Trophoblast cell (in vitro differentiated cells and primary cell): ENCODE measurements around the gene ITGB8.

Experiments
- DNase-seq, 2 donors: peaks; one replicate each; pipeline ENCODE4 v3.0.0-alpha.2; 2016
- H2AFZ ChIP-seq: 2 replicates; pipeline ENCODE4 v1.6.1; 2013; ENCODE audit warnings: low read length, moderate library complexity, mild to moderate bottlenecking; ENCODE audit not compliant: insufficient read depth, poor library complexity
- H2AK5ac ChIP-seq: 2 replicates; pipeline ENCODE4 v1.6.1; 2013; ENCODE audit warnings: mild to moderate bottlenecking, low read length
- H2BK120ac ChIP-seq: 2 replicates; pipeline ENCODE4 v1.6.1; 2013; ENCODE audit warnings: low read length, mild to moderate bottlenecking, moderate library complexity; ENCODE audit not compliant: insufficient read depth, poor library complexity
- H2BK12ac ChIP-seq: 2 replicates; pipeline ENCODE4 v1.6.1; 2013; ENCODE audit warnings: mild to moderate bottlenecking, low read length, moderate library complexity
- H2BK5ac ChIP-seq: 2 replicates; pipeline ENCODE4 v1.6.1; 2013; ENCODE audit warnings: low read length, low read depth, moderate library complexity, mild to moderate bottlenecking; ENCODE audit not compliant: poor library complexity
- H3K14ac ChIP-seq: 2 replicates; pipeline ENCODE4 v1.6.1; 2013; ENCODE audit warnings: mild to moderate bottlenecking, low read length
- H3K18ac ChIP-seq: 2 replicates; pipeline ENCODE4 v1.6.1; 2013; ENCODE audit warnings: mild to moderate bottlenecking, low read length
- H3K23ac ChIP-seq: 2 replicates; pipeline ENCODE4 v1.6.1; 2013; ENCODE audit warnings: low read length
- H3K27ac ChIP-seq: 2 replicates; pipeline ENCODE4 v1.5.1; 2013; ENCODE audit warnings: low read depth, mild to moderate bottlenecking, inconsistent platforms, low read length, moderate library complexity
- H3K27me3 ChIP-seq: 2 replicates; pipeline ENCODE4 v1.6.1; 2013; ENCODE audit warnings: inconsistent platforms, mild to moderate bottlenecking, low read length, moderate library complexity; ENCODE audit not compliant: insufficient read depth
- H3K36me3 ChIP-seq, 2 experiments: 1 replicate in 1 of 2; 2 replicates in 1 of 2; pipeline ENCODE4 v1.6.1; 2013; ENCODE audit warnings: low read length in 2 of 2, mild to moderate bottlenecking in 2 of 2, moderate library complexity in 1 of 2; ENCODE audit not compliant: insufficient read depth in 2 of 2, control insufficient read depth in 1 of 2
- H3K4ac ChIP-seq: 2 replicates; pipeline ENCODE4 v1.6.1; 2013; ENCODE audit warnings: low read depth, mild to moderate bottlenecking, low read length, moderate library complexity
- H3K4me1 ChIP-seq, 2 experiments: 1 replicate in 1 of 2; 2 replicates in 1 of 2; pipeline ENCODE4 v1.6.1; 2013; ENCODE audit warnings: low read length in 2 of 2, mild to moderate bottlenecking in 2 of 2, moderate library complexity in 1 of 2; ENCODE audit not compliant: insufficient read depth in 2 of 2, control insufficient read depth in 1 of 2
- H3K4me2 ChIP-seq: 2 replicates; pipeline ENCODE4 v1.6.1; 2013; ENCODE audit warnings: inconsistent platforms, mild to moderate bottlenecking, low read length, moderate library complexity
- H3K4me3 ChIP-seq: 2 replicates; pipeline ENCODE4 v1.5.1; 2013; ENCODE audit warnings: mild to moderate bottlenecking, low read depth, low read length, inconsistent platforms
- H3K79me1 ChIP-seq: one replicate; pipeline ENCODE4 v1.6.1; 2013; ENCODE audit warnings: low read length
- H3K79me2 ChIP-seq: 2 replicates; pipeline ENCODE4 v1.6.1; 2013; ENCODE audit warnings: low read length, mild to moderate bottlenecking; ENCODE audit not compliant: control insufficient read depth, insufficient read depth, poor library complexity
- H3K9ac ChIP-seq: 2 replicates; pipeline ENCODE4 v1.6.1; 2013; ENCODE audit warnings: mild to moderate bottlenecking, low read length
- H3K9me3 ChIP-seq: 2 replicates; pipeline ENCODE4 v1.6.1; 2013; ENCODE audit warnings: low read depth, mild to moderate bottlenecking, control low read depth, inconsistent platforms, low read length; ENCODE audit not compliant: insufficient read depth
- H4K12ac ChIP-seq: 2 replicates; pipeline ENCODE4 v1.6.1; 2013; ENCODE audit warnings: low read depth, mild to moderate bottlenecking, low read length, moderate library complexity
- H4K8ac ChIP-seq: 2 replicates; pipeline ENCODE4 v1.6.1; 2013; ENCODE audit warnings: low read depth, mild to moderate bottlenecking, low read length, moderate library complexity
- H4K91ac ChIP-seq: one replicate; pipeline ENCODE4 v1.6.1; 2013; ENCODE audit warnings: low read depth, mild to moderate bottlenecking, low read length, moderate library complexity
- WGBS: extraction: QIAGEN DNeasy Blood & Tissue Kit; methylation state at CpG from one replicate; pipeline ENCODE4 v1.1.7; 2013; ENCODE audit warnings: missing lambda C conversion rate; ENCODE audit not compliant: insufficient read length, insufficient coverage; ENCODE audit errors: extremely low coverage; 5-methylcytosine and 5-hydroxymethylcytosine counted together

The ITGB8 gene

GRCh38 chr7:20352573-20353306, 22.0 kb downstream of the ITGB8 start:
- H2BK120ac ChIP-seq = no peak overlapping the region
- no CpG with 5 or more reads among the region's 4 CpGs for WGBS
- peak; percentile 13 to 35 for DNase-seq
- H3K27ac ChIP-seq = no peak overlapping the region
- H4K12ac ChIP-seq = no peak overlapping the region
- H3K9me3 ChIP-seq = no peaks in the 10 kb centered on the region
- no peak overlapping the region for H3K4ac ChIP-seq
- no peak overlapping the region for H3K14ac ChIP-seq
- H3K4me1 ChIP-seq = no peaks in the 10 kb centered on the region
- H3K79me1 ChIP-seq = no peaks in the 10 kb centered on the region
- no peak overlapping the region for H4K8ac ChIP-seq
- H2BK12ac ChIP-seq = no peak overlapping the region
- no peak overlapping the region for H2AFZ ChIP-seq
- no peak overlapping the region for H4K91ac ChIP-seq
- no peak overlapping the region for H3K9ac ChIP-seq
- H3K23ac ChIP-seq = no peak overlapping the region
- H3K36me3 ChIP-seq = no peaks in the 10 kb centered on the region
- H2BK5ac ChIP-seq = no peak overlapping the region
- no peak overlapping the region for H3K18ac ChIP-seq
- H3K27me3 ChIP-seq = no peaks in the 10 kb centered on the region
- no peak overlapping the region for H3K4me3 ChIP-seq
- H2AK5ac ChIP-seq = no peak overlapping the region
- no peaks in the 10 kb centered on the region for H3K79me2 ChIP-seq
- H3K4me2 ChIP-seq = no peak overlapping the region

GRCh38 chr7:20354610-20355528, 24.2 kb downstream of the ITGB8 start:
- H3K27me3 ChIP-seq = no peaks in the 10 kb centered on the region
- H3K23ac ChIP-seq = no peak overlapping the region
- no peak overlapping the region for H2BK5ac ChIP-seq
- no peak for DNase-seq
- no peak overlapping the region for H3K4me3 ChIP-seq
- no peaks in the 10 kb centered on the region for H3K36me3 ChIP-seq
- no peak overlapping the region for H3K27ac ChIP-seq
- H3K4ac ChIP-seq = no peak overlapping the region
- no peak overlapping the region for H3K9ac ChIP-seq
- H3K14ac ChIP-seq = no peak overlapping the region
- H3K4me2 ChIP-seq = no peak overlapping the region
- no peak overlapping the region for H4K8ac ChIP-seq
- no peak overlapping the region for H4K12ac ChIP-seq
- H3K4me1 ChIP-seq = no peaks in the 10 kb centered on the region
- no peaks in the 10 kb centered on the region for H3K9me3 ChIP-seq
- WGBS = no CpG with 5 or more reads among the region's 9 CpGs
- H4K91ac ChIP-seq = no peak overlapping the region
- H3K79me1 ChIP-seq = no peaks in the 10 kb centered on the region
- H2BK120ac ChIP-seq = no peak overlapping the region
- H2AFZ ChIP-seq = no peak overlapping the region
- H2BK12ac ChIP-seq = no peak overlapping the region
- H3K79me2 ChIP-seq = no peaks in the 10 kb centered on the region
- H3K18ac ChIP-seq = no peak overlapping the region
- no peak overlapping the region for H2AK5ac ChIP-seq

GRCh38 chr7:20358106-20358505, 27.4 kb downstream of the ITGB8 start:
- no peak overlapping the region for H4K91ac ChIP-seq
- H2AFZ ChIP-seq = no peak overlapping the region
- no peak overlapping the region for H3K4me2 ChIP-seq
- H3K18ac ChIP-seq = no peak overlapping the region
- no peaks in the 10 kb centered on the region for H3K36me3 ChIP-seq
- no peaks in the 10 kb centered on the region for H3K79me2 ChIP-seq
- no peak overlapping the region for H3K9ac ChIP-seq
- no peaks in the 10 kb centered on the region for H3K79me1 ChIP-seq
- no peak overlapping the region for H2BK120ac ChIP-seq
- H3K23ac ChIP-seq = no peak overlapping the region
- no peak overlapping the region for H3K4ac ChIP-seq
- no CpG with 5 or more reads among the region's 3 CpGs for WGBS
- no peaks in the 10 kb centered on the region for H3K27me3 ChIP-seq
- peak; percentile 93 to 96 for DNase-seq
- H3K14ac ChIP-seq = no peak overlapping the region
- no peak overlapping the region for H3K27ac ChIP-seq
- H3K4me3 ChIP-seq = no peak overlapping the region
- H3K9me3 ChIP-seq = no peaks in the 10 kb centered on the region
- H2AK5ac ChIP-seq = no peak overlapping the region
- no peak overlapping the region for H2BK12ac ChIP-seq
- H4K12ac ChIP-seq = no peak overlapping the region
- H3K4me1 ChIP-seq = no peaks in the 10 kb centered on the region
- no peak overlapping the region for H4K8ac ChIP-seq
- H2BK5ac ChIP-seq = no peak overlapping the region

DNA sequence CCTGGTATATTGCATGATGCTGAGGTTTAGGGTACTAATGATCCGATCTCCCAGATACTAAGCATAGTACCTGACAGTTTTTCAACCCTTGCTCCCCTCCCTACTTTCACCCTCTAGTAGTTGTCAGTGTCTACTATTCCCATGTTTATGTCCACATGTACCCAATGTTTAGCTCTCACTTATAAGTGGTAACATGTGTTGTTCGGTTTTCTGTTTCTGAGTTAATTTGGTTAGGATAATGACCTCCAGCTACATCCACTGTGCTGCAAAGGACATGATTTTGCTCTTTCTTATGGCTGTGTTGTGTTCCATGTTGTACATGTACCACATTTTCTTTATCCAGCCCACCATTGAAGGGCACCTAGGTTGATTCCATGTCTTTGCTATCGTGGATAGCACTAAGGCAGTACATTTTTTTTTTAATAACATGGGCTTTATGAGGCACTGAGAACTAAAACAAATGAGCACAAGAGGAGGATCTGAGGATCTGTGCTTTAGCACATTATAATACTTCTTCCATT, 28.1 kb downstream of the ITGB8 start:
- no peaks in the 10 kb centered on the region for H3K79me1 ChIP-seq
- no peaks in the 10 kb centered on the region for H3K4me1 ChIP-seq
- H3K23ac ChIP-seq = no peak overlapping the region
- H4K91ac ChIP-seq = no peak overlapping the region
- WGBS = no CpG with 5 or more reads among the region's 3 CpGs
- H3K27me3 ChIP-seq = no peaks in the 10 kb centered on the region
- no peak overlapping the region for H3K4me3 ChIP-seq
- H2BK5ac ChIP-seq = no peak overlapping the region
- no peak for DNase-seq
- no peak overlapping the region for H2AK5ac ChIP-seq
- no peak overlapping the region for H3K4ac ChIP-seq
- H4K8ac ChIP-seq = no peak overlapping the region
- no peak overlapping the region for H2AFZ ChIP-seq
- H3K36me3 ChIP-seq = no peaks in the 10 kb centered on the region
- no peaks in the 10 kb centered on the region for H3K79me2 ChIP-seq
- H3K9ac ChIP-seq = no peak overlapping the region
- no peak overlapping the region for H4K12ac ChIP-seq
- no peaks in the 10 kb centered on the region for H3K9me3 ChIP-seq
- no peak overlapping the region for H3K18ac ChIP-seq
- H2BK120ac ChIP-seq = no peak overlapping the region
- no peak overlapping the region for H2BK12ac ChIP-seq
- H3K14ac ChIP-seq = no peak overlapping the region
- H3K27ac ChIP-seq = no peak overlapping the region
- H3K4me2 ChIP-seq = no peak overlapping the region
